Loucy (cell line): ENCODE results near the gene SLC17A7.

Source experiments
- H2AFZ ChIP-seq: fragments of 200-600 bp; sonication (generic); 2 replicates; pipeline ENCODE4 v1.6.0; 2016; ENCODE audit warnings: antibody characterized with exemption, mild to moderate bottlenecking, low read length, moderate library complexity
- H3F3A ChIP-seq: fragments of 200-600 bp; 2 replicates; pipeline ENCODE4 v1.6.0; 2016; ENCODE audit warnings: antibody characterized with exemption, low read depth, mild to moderate bottlenecking
- H3K27me3 ChIP-seq: fragments of 200-600 bp; sonication (generic); 2 replicates; pipeline ENCODE4 v1.6.1; 2014; ENCODE audit warnings: low read length, mild to moderate bottlenecking; ENCODE audit not compliant: insufficient read depth, poor library complexity, severe bottlenecking
- H3K36me3 ChIP-seq: fragments of 200-600 bp; sonication (generic); 2 replicates; pipeline ENCODE4 v1.6.1; 2016; ENCODE audit warnings: low read length; ENCODE audit not compliant: insufficient read depth
- H3K4me1 ChIP-seq: fragments of 200-600 bp; sonication (generic); 2 replicates; pipeline ENCODE4 v1.5.1; 2014; ENCODE audit warnings: low read length, mild to moderate bottlenecking; ENCODE audit not compliant: insufficient read depth, poor library complexity, severe bottlenecking
- H3K4me2 ChIP-seq: fragments of 200-600 bp; sonication (generic); 2 replicates; pipeline ENCODE4 v1.6.0; 2014; ENCODE audit warnings: antibody characterized with exemption, low read length, low read depth, mild to moderate bottlenecking; ENCODE audit not compliant: poor library complexity, severe bottlenecking
- H3K4me3 ChIP-seq: fragments of 200-600 bp; sonication (generic); 2 replicates; pipeline ENCODE4 v1.5.1; 2014; ENCODE audit warnings: low read length, mild to moderate bottlenecking, mixed read lengths; ENCODE audit not compliant: poor library complexity, severe bottlenecking
- H3K79me2 ChIP-seq: fragments of 200-600 bp; sonication (generic); 2 replicates; pipeline ENCODE4 v1.6.1; 2014; ENCODE audit warnings: low read length; ENCODE audit not compliant: insufficient read depth
- H3K9ac ChIP-seq: fragments of 200-600 bp; sonication (generic); 2 replicates; pipeline ENCODE4 v1.6.0; 2014; ENCODE audit warnings: mild to moderate bottlenecking, low read depth, low read length, moderate library complexity; ENCODE audit not compliant: poor library complexity, severe bottlenecking
- H3K9me2 ChIP-seq: fragments of 200-600 bp; sonication (generic); replicated peaks from 2 replicates; pipeline ENCODE4 v1.6.1; 2016; ENCODE audit warnings: low read depth, low read length, mixed read lengths
- H3K9me3 ChIP-seq: fragments of 200-600 bp; sonication (generic); 2 replicates; pipeline ENCODE4 v1.6.1; 2014; ENCODE audit warnings: mild to moderate bottlenecking, antibody characterized with exemption, low read length, low read depth; ENCODE audit not compliant: insufficient read depth
- H4K20me1 ChIP-seq: fragments of 200-600 bp; sonication (generic); 2 replicates; pipeline ENCODE4 v1.6.0; 2014; ENCODE audit warnings: antibody characterized with exemption, low read length, mild to moderate bottlenecking; ENCODE audit not compliant: insufficient read depth, poor library complexity, severe bottlenecking
- EZH2phosphoT487 ChIP-seq: fragments of 200-600 bp; IDR thresholded peaks from 2 replicates; pipeline ENCODE4 v1.6.1; 2018; ENCODE audit warnings: antibody characterized with exemption, mild to moderate bottlenecking, moderate library complexity, borderline replicate concordance
- TF ChIP-seq, protein P1 (sequence below): fragments of 200-600 bp; sonication (generic); conservative IDR thresholded peaks from 2 replicates; pipeline ENCODE4 v1.5.1; 2014; ENCODE audit warnings: mild to moderate bottlenecking, antibody characterized with exemption, low read length

Gene SLC17A7

DNA sequence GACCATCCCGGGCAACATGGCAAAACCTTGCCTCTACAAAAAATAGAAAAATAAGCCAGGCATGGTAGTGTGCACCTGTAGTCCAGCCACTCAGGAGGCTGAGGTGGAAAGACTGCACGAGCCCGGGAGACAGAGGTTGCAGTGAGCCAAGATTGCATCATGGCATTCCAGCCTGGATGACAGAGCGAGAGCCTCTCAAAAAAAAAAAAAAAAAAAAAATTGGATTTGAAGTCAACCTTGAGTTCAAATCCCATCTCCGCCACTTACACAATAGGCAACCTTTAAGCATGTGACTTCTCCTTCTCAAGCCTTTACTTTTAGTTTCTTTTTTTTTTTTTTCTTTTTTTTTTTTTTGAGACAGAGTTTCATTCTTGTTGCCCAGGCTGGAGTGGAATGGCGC lies 41.3 kb downstream of the SLC17A7 start:
- no peaks in the 10 kb centered on the region for H3K9me2 ChIP-seq
- no peaks in the 10 kb centered on the region for H3K27me3 ChIP-seq
- no peaks in the 10 kb centered on the region for H4K20me1 ChIP-seq
- H3K4me2 ChIP-seq, result no peak overlapping the region
- H3K9ac ChIP-seq, result no peak overlapping the region
- no peaks in the 10 kb centered on the region for H3F3A ChIP-seq
- no peaks in the 10 kb centered on the region for H3K36me3 ChIP-seq
- peaks cover 51% of the 10 kb centered on the region for H3K4me1 ChIP-seq
- TF ChIP-seq, protein P1, sequence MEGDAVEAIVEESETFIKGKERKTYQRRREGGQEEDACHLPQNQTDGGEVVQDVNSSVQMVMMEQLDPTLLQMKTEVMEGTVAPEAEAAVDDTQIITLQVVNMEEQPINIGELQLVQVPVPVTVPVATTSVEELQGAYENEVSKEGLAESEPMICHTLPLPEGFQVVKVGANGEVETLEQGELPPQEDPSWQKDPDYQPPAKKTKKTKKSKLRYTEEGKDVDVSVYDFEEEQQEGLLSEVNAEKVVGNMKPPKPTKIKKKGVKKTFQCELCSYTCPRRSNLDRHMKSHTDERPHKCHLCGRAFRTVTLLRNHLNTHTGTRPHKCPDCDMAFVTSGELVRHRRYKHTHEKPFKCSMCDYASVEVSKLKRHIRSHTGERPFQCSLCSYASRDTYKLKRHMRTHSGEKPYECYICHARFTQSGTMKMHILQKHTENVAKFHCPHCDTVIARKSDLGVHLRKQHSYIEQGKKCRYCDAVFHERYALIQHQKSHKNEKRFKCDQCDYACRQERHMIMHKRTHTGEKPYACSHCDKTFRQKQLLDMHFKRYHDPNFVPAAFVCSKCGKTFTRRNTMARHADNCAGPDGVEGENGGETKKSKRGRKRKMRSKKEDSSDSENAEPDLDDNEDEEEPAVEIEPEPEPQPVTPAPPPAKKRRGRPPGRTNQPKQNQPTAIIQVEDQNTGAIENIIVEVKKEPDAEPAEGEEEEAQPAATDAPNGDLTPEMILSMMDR, result no peak
- no peak for TF ChIP-seq EZH2phosphoT487
- H2AFZ ChIP-seq, result no peak overlapping the region
- no peak overlapping the region for H3K4me3 ChIP-seq
- no peaks in the 10 kb centered on the region for H3K9me3 ChIP-seq
- no peaks in the 10 kb centered on the region for H3K79me2 ChIP-seq

DNA sequence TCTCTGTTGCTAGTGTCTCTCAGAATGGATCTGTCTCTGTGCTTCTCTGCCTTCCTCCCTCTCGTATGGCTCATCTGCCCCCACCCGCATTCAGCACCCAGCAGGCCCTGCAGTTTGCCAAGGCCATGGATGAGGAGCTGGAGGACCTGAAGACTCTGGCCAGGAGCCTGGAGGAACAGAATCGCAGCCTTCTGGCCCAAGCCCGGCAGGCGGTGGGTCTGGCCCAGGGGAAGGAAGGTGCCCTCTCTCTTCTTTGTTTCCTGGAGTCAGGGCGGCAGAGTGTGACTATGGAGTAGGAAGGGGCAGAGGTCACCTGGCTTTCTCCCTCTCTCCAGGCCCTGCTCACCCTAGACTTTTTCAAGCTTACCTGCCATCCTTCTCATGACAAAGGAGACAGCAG lies 42.4 kb downstream of the SLC17A7 start:
- no peaks in the 10 kb centered on the region for H4K20me1 ChIP-seq
- peak overlapping the region; percentile 28; the same call in 1 of the 2 replicates for H2AFZ ChIP-seq
- H3K9me3 ChIP-seq, result no peaks in the 10 kb centered on the region
- H3K4me3 ChIP-seq, result no peak overlapping the region
- TF ChIP-seq, protein P1, result no peak
- TF ChIP-seq EZH2phosphoT487, result no peak
- H3K4me2 ChIP-seq, result peak overlapping the region; percentile 27
- H3K36me3 ChIP-seq, result no peaks in the 10 kb centered on the region
- H3K79me2 ChIP-seq, result no peaks in the 10 kb centered on the region
- no peaks in the 10 kb centered on the region for H3K9me2 ChIP-seq
- H3K4me1 ChIP-seq, result peaks cover 41% of the 10 kb centered on the region
- H3F3A ChIP-seq, result no peaks in the 10 kb centered on the region
- H3K27me3 ChIP-seq, result no peaks in the 10 kb centered on the region
- peak overlapping the region; percentile 55 for H3K9ac ChIP-seq

DNA sequence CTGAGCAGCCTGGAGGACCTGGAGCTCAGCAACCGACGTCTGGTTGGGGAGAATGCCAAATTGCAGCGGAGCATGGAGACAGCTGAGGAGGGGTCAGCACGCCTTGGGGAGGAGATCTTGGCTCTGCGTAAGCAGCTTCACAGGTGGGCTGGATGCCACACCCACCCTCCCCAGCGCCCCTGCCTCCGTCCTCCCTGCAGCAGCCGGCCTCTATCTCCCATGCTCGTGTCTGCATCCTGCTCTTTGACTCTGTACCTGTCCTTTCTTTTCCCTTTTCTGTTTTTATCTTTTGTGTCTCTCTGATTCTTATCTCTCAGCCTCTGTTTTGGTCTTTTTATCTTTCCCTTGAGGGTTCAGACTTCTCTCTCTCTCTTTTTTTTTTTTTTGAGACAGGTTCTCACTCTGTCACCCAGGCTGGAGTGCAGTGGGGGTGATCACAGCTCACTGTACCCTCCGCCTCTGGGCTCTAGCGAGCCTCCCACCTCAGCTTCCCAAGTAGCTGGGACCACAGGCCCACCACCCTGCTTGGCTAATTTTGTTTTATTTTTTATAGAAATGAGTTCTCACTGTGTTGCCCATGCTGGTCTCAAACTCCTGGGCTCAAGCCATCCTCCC lies 43.2 kb downstream of the SLC17A7 start:
- Histone ChIP-seq H3K4me2 (peak overlapping the region; percentile 27), H3K9ac (peak overlapping the region; percentile 55), H3F3A (no peaks in the 10 kb centered on the region), H3K4me3 (no peak overlapping the region), H3K27me3 (no peaks in the 10 kb centered on the region), H3K36me3 (no peaks in the 10 kb centered on the region), H2AFZ (peak overlapping the region; percentile 28; the same call in 1 of the 2 replicates), H3K79me2 (no peaks in the 10 kb centered on the region), H3K4me1 (peaks cover 34% of the 10 kb centered on the region), H3K9me3 (no peaks in the 10 kb centered on the region), H3K9me2 (no peaks in the 10 kb centered on the region), H4K20me1 (no peaks in the 10 kb centered on the region)
- TF ChIP-seq, protein P1, result no peak
- no peak for TF ChIP-seq EZH2phosphoT487
